AG09319 (cell line): ENCODE measurements around the gene AGTR1.

Source experiments
- DNase-seq: peaks from one replicate; pipeline ENCODE4 v3.0.0-alpha.2; 2010; ENCODE audit warnings: low read depth; ENCODE audit errors: extremely low read depth
- TF ChIP-seq, protein P1 (sequence below): IDR thresholded peaks from 2 replicates; pipeline ENCODE4 v1.5.1; 2011; ENCODE audit warnings: low read depth, mild to moderate bottlenecking, inconsistent platforms, low read length, moderate library complexity

AGTR1 gene

DNA sequence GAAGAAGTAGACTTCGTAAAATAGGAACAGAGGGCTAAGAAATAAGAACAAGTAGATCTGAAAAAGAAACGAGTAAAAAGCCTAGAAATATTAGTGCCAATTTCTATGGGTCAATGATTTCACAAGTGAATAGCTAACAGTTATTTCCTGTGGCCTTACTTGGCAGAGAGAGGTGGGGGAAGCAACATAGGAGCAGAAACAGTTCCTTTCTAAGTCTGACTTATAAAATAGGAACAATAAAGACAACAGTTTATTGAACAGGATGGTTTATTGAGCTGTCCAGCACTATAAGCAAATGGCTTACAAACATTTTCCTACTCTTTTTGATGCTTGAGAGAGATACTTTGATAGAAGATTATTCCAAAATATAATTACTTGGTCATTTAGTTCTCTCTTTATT lies 37.9 kb downstream of the AGTR1 start:
- DNase-seq: no peak

DNA sequence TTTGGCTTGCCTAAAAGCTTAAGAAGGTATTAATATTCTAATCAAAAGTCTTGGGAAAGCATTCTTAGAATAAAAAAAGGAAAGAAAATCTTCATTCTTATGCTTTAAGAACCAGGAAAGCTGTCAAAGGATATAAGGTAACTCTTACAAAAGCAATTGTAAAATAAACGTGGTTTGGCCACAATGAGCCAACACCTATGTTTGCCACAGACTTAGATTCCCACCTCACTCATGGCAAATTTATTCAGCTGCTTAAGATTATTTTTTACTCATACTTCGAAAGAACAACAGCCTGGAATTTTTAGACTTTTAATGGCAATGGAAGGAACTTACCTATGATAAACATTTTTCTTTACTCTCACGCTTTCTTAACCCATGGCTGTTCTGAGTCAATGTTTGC lies 38.4 kb downstream of the AGTR1 start:
- no peak for DNase-seq
- TF ChIP-seq, protein P1, sequence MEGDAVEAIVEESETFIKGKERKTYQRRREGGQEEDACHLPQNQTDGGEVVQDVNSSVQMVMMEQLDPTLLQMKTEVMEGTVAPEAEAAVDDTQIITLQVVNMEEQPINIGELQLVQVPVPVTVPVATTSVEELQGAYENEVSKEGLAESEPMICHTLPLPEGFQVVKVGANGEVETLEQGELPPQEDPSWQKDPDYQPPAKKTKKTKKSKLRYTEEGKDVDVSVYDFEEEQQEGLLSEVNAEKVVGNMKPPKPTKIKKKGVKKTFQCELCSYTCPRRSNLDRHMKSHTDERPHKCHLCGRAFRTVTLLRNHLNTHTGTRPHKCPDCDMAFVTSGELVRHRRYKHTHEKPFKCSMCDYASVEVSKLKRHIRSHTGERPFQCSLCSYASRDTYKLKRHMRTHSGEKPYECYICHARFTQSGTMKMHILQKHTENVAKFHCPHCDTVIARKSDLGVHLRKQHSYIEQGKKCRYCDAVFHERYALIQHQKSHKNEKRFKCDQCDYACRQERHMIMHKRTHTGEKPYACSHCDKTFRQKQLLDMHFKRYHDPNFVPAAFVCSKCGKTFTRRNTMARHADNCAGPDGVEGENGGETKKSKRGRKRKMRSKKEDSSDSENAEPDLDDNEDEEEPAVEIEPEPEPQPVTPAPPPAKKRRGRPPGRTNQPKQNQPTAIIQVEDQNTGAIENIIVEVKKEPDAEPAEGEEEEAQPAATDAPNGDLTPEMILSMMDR: no peak

More for the DNA sequence above, 37.9 kb downstream of the AGTR1 start:
- TF ChIP-seq, protein P1: no peak

DNA sequence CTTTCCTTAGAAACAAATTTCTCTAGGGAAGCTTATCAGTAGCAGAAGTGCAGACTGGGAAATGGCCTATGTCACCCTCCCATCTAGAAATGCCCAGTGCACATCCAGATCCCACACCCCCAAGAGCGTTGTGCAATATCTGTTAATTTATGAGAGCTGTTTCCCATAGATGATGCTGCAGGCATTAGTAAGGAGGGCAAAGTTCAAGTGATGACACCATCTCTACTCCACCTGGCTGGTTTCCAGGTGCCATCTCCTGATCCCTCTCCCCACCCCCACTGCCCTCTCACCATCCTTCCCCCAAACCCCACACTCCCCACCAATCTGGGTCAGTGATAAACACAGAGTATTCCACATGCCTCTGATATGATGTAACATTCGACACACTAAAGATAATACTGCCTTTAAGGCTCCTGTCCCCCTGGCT lies 39.4 kb downstream of the AGTR1 start:
- TF ChIP-seq, protein P1: no peak
- DNase-seq: no peak

DNA sequence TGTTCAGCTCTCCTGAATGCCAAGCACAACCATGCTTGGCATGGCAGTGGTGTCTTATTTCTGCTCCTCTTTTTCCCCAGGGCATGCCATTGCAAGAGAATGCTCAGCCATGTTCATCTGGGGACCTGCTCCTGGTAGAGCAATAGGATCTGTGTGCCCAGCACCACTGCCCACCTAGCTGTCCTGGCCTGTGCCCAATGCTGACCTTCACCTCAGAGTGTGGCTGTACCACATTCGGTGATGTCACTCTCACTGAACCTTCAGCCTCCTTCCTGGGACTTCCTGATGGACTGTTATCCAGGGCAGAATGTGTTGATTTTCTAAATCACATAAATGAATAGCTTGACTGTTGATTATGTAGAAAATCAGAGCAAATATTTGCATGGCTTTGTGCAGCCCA lies 42.0 kb downstream of the AGTR1 start:
- DNase-seq: no peak
- TF ChIP-seq, protein P1: no peak

DNA sequence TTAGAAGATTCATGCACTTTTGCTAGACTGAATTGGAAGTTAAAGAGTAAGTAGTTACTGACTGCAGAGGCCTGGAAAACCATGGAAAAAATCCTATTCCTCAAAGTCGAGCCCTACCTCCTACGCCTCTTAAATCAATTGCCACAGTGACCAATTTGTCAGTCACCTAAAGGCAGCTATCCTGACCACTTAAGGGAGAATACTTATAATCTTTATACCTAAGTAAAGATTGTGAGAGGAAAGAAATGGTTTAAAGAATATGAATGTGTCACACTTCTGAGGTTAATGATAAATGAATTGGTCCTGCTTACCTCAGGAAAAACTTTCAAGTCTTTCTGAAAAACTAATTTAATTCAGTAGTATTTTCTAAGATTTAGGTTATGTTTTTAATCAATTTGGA lies 42.6 kb downstream of the AGTR1 start:
- DNase-seq: no peak
- TF ChIP-seq, protein P1: no peak

DNA sequence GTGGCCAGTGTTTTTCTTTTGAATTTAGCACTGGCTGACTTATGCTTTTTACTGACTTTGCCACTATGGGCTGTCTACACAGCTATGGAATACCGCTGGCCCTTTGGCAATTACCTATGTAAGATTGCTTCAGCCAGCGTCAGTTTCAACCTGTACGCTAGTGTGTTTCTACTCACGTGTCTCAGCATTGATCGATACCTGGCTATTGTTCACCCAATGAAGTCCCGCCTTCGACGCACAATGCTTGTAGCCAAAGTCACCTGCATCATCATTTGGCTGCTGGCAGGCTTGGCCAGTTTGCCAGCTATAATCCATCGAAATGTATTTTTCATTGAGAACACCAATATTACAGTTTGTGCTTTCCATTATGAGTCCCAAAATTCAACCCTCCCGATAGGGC lies 43.5 kb downstream of the AGTR1 start:
- TF ChIP-seq, protein P1: no peak
- DNase-seq: no peak

DNA sequence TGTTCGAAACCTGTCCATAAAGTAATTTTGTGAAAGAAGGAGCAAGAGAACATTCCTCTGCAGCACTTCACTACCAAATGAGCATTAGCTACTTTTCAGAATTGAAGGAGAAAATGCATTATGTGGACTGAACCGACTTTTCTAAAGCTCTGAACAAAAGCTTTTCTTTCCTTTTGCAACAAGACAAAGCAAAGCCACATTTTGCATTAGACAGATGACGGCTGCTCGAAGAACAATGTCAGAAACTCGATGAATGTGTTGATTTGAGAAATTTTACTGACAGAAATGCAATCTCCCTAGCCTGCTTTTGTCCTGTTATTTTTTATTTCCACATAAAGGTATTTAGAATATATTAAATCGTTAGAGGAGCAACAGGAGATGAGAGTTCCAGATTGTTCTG lies 44.4 kb downstream of the AGTR1 start:
- TF ChIP-seq, protein P1: no peak
- DNase-seq: no peak
